Measurements from ENCODE around the gene ENPP7.

DNA sequence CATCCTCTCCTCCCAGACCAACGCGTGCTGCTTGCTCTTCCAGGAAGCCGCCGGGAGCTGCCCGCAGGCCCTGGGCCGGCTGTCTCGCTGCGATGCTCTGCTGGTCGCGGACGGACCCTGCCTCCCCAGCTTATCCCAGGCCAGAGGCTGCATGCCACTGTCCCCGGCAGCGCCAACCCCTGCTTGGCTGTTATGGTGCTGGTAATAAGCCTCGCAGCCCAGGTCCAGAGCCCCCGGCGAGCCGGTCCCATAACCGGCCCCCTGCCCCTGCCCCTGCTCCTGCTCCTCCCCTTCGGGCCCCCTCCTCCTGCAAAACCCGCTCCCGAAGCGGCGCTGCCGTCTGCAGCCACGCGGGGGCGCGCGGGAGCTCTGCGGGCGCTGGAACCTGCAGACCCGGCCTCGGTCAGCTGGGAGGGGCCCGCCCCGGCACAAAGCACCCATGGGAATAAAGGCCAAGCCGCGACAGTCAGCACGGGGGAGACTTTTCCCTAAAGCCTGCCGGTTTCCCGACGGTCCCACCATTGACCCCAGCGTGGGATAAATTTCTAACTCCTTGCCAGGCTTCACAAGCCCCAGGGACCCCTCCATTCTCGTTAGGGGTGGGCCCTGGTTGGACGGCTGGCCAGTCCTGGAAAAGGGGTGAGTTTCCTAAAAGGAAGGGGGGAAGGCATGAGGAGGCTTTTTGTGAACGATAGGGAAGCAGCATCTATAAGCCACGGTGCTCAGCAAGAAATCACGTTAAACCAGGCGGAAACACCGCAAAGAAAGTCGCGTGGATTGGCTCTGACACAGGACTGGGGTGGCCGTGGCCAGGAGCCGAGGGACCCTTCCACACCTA lies 11.2 kb downstream of the ENPP7 start:
- TF ChIP-seq, protein P1, sequence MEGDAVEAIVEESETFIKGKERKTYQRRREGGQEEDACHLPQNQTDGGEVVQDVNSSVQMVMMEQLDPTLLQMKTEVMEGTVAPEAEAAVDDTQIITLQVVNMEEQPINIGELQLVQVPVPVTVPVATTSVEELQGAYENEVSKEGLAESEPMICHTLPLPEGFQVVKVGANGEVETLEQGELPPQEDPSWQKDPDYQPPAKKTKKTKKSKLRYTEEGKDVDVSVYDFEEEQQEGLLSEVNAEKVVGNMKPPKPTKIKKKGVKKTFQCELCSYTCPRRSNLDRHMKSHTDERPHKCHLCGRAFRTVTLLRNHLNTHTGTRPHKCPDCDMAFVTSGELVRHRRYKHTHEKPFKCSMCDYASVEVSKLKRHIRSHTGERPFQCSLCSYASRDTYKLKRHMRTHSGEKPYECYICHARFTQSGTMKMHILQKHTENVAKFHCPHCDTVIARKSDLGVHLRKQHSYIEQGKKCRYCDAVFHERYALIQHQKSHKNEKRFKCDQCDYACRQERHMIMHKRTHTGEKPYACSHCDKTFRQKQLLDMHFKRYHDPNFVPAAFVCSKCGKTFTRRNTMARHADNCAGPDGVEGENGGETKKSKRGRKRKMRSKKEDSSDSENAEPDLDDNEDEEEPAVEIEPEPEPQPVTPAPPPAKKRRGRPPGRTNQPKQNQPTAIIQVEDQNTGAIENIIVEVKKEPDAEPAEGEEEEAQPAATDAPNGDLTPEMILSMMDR (IDR thresholded peaks at IDR 0.05): peak; percentile 88 to 99 (median 97)
- TF ChIP-seq POLR2A (IDR thresholded peaks at IDR 0.05): no peak
